ENCODE data around the gene LTC4S. TPM values are rescaled to one million over a fixed set of nuclear protein-coding genes. Genes with fewer than 3 reads are reported as not detected.

Gene LTC4S
- total RNA-seq, 1 experiment from 2014 or later = 3.7 TPM

- Histone ChIP-seq H3K9ac (ENCODE audit: extremely low read depth, insufficient read length, low read length) (no peak overlapping the region), H3K56ac (ENCODE audit: insufficient read length, low read depth, low read length) (no peak overlapping the region), H3K79me2 (ENCODE audit: insufficient read depth, low read length) (peaks cover 4% of the 10 kb centered on the region; the same call in 1 of the 2 replicates), H2BK15ac (ENCODE audit: low read depth, low read length) (no peak overlapping the region), H4K20me1 (ENCODE audit: control insufficient read depth, insufficient read depth, insufficient read length) (peaks cover 2% of the 10 kb centered on the region), H3K4me2 (ENCODE audit: insufficient read depth, insufficient read length, low read length) (no peak overlapping the region), H3K79me1 (ENCODE audit: insufficient read depth, low read depth, low read length, poor library complexity, severe bottlenecking) (peaks cover 5% of the 10 kb centered on the region), H2BK20ac (ENCODE audit: low read depth, low read length, poor library complexity, severe bottlenecking) (no peak overlapping the region), H3K27ac (ENCODE audit: insufficient read length, low read depth, low read length) (no peak overlapping the region), H4K8ac (replicated peaks; ENCODE audit: insufficient read length, low read depth, low read length) (no peak overlapping the region), H3K4ac (ENCODE audit: low read depth, low read length) (no peak overlapping the region), H4K5ac (ENCODE audit: insufficient read length, low read depth, low read length) (no peak overlapping the region), H2BK5ac (ENCODE audit: insufficient read length, low read length) (no peak overlapping the region), H3K27me3 (ENCODE audit: insufficient read depth, low read length) (no peaks in the 10 kb centered on the region), H3K18ac (ENCODE audit: insufficient read length, low read depth, low read length) (no peak overlapping the region), H3K4me1 (ENCODE audit: insufficient read depth, low read length) (no peaks in the 10 kb centered on the region), H3T11ph (ENCODE audit: low read length) (no peak overlapping the region), H3K14ac (ENCODE audit: insufficient read depth, low read length) (no peak overlapping the region), H2AK5ac (ENCODE audit: insufficient read length, low read length) (no peak overlapping the region), H3K23me2 (ENCODE audit: insufficient read length, low read depth, low read length, poor library complexity, severe bottlenecking) (no peaks in the 10 kb centered on the region), H2BK120ac (ENCODE audit: low read depth, low read length, poor library complexity, severe bottlenecking) (no peak overlapping the region), H3K9me3 (ENCODE audit: control insufficient read depth, low read depth, low read length) (no peaks in the 10 kb centered on the region), H2AFZ (ENCODE audit: low read length) (no peak overlapping the region), H3K23ac (ENCODE audit: insufficient read length, low read depth, low read length) (no peak overlapping the region), H4K91ac (ENCODE audit: insufficient read length, low read depth, low read length) (no peak overlapping the region), H2BK12ac (ENCODE audit: insufficient read length, low read depth, low read length) (no peak overlapping the region)
- Mint-ChIP-seq H3K36me3 (ENCODE audit: insufficient read depth in 1 of 3, low read depth in 3 of 3) (peaks cover 52 to 88% (median 84%) of the 10 kb centered on the region in 3 experiments; a peak in 6 of 7 replicates), H3K27me3 (ENCODE audit: low read depth) (no peaks in the 10 kb centered on the region), H3K4me3 (no peak overlapping the region), H3K9me3 (no peaks in the 10 kb centered on the region), H3K27ac (no peak overlapping the region), H3K4me1 (peaks cover 2 to 5% of the 10 kb centered on the region in 2 experiments; a peak in 1 of 4 replicates)
- no peak for DNase-seq
- TF ChIP-seq CTCF (conservative IDR thresholded peaks at IDR 0.05) = no peak
- WGBS (ENCODE audit: extremely low coverage, insufficient read length, low lambda C conversion rate) = no CpG with 5 or more reads among the region's 6 CpGs
Observed at GRCh38 chr5:179769271-179769670, 24.5 kb upstream of the LTC4S start.

All from H9 (cell line).